Amygdala (tissue), 56 donors: Measurements from ENCODE around the gene C17orf107.
A peak's percentile ranks its signal among the peaks of the same experiment; 100 is the strongest.
"Not testable (repeated sequence)": the region's sequence is repeated elsewhere in the genome, so short reads cannot be mapped to it uniquely, and the experiment has no call there.

Experiments
- DNase-seq, 56 donors: peaks; one replicate each; lab custom pipeline; 2025; lab: John Stamatoyannopoulos, UW

The C17orf107 gene

DNA sequence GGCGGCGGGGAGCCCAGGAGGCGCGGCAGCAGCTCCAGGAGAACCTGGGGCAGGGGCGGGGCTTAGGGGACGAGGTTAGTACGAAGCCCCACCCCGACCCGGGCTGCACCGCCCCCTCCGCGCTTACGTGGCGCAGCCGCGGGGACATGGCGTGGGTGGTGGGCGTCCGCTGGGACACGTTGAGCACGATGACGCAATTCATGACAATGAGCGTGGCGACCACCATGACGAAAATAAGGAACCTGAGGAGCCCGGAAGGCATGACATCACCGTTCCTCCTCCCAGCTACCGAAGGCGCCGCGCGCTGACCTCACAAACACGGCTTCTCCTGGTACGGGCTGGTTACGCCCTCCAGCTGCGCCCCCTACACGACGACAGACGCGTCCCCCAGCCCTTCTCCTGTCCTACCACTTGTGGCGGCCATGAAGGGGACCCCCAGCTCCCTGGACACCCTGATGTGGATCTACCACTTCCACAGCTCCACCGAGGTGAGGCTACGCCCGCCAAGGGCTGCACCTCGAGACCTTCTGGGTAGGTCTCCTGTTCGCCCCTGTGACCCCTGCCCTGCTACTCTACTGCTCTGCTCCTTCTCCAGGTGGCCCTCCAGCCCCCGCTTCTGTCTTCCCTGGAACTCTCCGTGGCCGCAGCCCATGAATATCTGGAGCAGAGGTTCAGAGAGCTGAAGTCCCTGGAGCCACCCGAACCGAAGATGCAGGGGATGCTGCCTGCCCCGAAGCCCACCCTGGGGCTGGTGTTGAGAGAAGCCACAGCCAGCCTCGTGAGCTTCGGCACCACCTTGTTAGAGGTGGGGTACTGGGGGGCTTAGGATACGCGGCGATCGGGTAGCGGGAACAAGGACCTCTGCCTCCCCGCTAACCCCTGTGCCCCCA is at the start of gene C17orf107:
C17orf107 (plus strand) TSS at position 196 of the 890 bp plus-strand sequence; CDS start at position 423, 227 bp downstream.
- peak in 35 of 56 donors; percentile 9 to 78 (median 53) for DNase-seq

DNA sequence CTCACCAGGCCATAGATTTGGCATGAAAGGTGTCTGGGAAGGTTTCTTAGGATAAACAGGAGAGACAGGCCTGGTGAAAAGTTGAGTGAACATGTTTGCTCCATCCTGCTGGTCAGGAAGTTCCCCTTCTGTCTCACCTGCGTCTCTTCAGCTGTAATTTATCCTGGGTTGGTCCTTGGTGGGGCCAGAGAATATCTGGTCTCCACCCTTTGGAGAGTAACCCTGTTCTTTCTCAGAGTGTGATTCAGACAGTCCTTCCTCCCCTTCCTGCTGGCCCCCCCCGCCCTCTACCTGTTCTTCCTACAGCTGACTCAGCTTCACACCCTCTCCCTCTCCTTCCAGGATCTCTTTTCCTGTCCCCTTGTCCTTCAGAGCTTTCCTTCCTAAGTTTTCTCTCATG is 49.1 kb upstream of the C17orf107 start:
- no peak for DNase-seq

DNA sequence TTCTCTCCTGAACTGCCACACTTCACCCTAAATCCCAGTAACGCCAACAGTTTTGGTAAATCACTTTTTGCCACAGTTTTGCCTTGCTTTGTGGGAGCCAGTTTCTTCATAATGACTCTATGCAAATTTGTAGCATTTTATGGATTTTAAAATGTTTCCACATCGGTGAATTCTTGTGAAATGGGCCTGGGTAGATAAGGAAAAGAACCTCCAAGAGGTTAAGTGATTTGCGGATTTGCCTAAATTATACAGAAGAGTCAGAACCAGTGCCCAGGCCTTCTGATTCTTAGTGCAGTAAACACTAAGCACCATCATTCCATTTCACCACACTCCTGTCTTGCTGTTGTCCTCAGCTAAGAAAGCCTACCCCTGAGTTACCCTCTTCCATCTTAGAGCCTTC is 48.3 kb upstream of the C17orf107 start:
- DNase-seq: no peak

- peak in 3 of 56 donors; percentile 10 to 31 (median 27) for DNase-seq
Measured at GRCh38 chr17:4852567-4853207, 46.6 kb upstream of the C17orf107 start.

DNA sequence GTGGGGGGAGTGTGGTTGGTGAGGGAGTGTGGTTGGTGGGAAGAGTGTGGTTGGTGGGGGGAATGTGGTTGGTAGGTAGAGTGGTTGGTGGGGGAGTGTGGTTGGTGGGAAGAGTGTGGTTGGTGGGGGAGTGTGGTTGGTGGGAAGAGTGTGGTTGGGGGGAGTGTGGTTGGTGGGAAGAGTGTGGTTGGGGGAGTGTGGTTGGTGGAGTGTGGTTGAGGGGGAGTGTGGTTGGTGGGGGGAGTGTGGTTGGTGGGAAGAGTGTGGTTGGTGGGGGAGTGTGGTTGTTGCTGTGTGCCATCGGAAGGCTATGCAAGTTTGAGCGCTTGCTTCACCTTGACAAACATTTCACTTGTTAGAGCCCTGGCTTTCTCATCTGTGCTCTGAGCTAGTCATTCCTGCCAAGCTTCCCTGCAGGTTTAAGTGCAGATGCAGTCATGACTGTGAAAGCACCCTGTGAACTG is 46.1 kb upstream of the C17orf107 start:
- DNase-seq: no peak

DNA sequence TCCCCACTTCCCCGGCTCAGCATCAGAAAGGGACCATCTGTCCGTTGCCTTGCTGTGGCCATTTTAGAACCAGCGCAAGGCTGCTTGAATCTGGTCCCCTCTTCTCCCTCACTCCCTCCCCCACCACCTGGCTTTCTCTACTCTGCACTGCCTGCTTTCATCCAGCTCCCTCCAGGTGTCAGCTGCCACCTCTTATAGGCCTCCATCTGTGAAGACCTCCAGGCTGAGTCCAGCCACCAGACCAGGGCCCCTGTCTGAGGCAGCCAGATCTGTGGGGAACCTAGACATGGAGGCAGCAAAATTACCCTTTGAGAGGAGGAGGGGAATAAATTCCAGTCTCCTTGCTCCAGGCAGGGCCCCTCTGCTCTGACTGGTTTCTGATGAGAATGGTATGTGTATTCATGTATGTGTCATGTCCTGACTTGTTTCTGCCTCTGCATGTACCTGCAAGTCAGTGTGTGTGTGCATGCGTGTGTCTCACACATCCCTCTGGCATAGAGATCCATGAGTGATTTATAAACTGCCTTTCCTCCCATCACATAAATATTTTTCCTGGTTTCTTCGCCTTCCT is 45.1 kb upstream of the C17orf107 start:
- DNase-seq: peak in 1 of 56 donors; percentile 43

- DNase-seq: peak in 3 of 56 donors; percentile 28 to 50 (median 43)
Measured at GRCh38 chr17:4856271-4856936, 42.9 kb upstream of the C17orf107 start.

DNA sequence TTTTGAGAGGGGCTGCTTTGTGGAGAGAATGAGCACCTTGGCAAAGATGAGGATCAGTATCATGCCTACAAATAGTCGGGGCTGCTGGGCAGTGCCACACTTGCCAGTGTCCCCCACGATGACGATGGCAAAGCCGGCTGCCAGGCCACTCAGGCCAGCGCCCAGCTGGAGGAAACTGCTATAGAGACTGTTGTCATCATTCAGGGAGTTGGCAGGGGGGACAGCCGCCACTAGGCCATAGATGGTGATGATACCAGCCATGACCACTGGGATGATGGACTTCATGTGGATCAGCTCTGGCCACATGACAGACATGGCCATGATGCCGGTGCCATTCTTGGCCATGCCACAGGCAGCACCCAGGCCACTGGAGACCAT is 42.4 kb upstream of the C17orf107 start:
- DNase-seq: peak in 44 of 56 donors; percentile 20 to 83 (median 58)

- not testable (repeated sequence) for DNase-seq
Measured at GRCh38 chr17:4857347-4857746, 42.0 kb upstream of the C17orf107 start.

DNA sequence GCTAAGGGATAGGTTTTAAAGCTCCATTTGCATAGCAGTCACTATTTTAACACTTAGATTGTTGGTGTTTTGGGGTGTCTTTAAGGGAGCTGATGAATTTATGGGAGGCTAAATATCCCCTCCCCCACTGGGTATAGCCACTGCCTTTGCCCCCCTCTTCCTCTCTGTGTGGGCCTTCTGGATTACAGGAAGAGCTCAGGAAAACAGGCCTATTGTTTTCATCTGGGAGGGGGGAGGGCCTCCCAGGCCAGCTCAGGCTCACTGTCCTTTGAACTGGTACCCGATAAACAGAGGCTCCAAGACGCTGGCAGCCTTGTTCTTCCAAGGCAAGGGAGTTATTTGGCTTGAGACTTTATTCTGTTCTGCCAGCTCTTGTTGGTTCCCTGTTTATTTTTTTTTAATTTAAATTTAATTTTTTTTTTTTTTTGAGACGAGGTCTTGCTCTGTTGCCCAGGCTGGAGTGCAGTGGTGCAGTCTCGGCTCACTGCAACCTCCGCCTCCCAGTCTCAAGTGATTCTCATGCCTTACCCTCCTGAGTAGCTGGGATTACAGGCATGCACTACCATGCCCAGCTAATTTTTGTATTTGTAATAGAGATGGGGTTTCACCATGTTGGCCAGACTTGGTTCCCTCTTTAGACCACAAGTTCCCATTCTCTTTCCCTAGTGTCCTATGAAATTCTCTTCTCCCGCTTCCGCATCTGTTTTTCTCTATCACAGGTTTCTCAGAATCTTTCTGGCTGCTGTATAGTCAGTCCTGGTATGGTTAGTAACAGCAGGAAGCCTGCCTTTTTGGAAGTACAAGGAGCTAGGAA is 41.1 kb upstream of the C17orf107 start:
- DNase-seq: peak in 46 of 56 donors; percentile 25 to 85 (median 64)

- DNase-seq: peak in 37 of 56 donors; percentile 11 to 67 (median 37)
Measured at GRCh38 chr17:4858882-4859260, 40.5 kb upstream of the C17orf107 start.

DNA sequence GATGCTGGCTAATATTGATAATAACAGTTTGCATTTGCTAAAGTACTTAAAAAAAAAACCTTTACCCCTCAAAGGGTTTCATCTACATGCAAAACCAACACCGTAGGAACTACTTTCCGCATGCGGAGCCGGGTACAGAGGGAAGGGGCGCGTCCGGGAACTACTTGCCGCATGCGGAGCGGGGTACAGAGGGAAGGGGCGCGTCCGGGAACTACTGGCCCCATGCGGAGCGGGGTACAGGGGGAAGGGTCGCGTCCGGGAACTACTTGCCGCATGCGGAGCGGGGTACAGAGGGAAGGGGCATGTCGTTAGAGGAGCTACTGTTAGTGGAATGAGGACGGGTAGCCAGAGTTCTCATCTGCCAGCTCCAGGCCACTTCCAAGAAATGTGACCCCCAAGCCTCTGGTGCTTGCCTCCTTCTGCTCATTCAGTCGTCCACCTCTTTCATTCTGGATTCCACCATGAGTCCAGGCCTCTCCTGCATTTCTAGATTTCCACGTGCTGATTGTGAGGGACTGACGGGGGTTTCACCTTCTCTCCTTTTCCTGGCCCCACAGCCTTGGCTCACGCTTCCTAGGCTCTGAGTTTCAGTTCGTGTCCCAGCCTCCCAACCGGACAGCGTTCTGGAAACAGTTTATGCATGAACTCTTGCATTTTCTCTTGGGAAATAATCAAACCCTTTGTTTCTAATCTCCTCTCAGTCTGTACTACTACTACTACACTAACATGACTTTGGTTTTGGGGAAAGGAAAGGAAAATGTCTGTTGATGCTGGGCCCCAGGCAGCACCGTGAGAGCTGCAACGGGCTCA is 39.3 kb upstream of the C17orf107 start:
- DNase-seq: peak in 13 of 56 donors; percentile 7 to 60 (median 33)

DNA sequence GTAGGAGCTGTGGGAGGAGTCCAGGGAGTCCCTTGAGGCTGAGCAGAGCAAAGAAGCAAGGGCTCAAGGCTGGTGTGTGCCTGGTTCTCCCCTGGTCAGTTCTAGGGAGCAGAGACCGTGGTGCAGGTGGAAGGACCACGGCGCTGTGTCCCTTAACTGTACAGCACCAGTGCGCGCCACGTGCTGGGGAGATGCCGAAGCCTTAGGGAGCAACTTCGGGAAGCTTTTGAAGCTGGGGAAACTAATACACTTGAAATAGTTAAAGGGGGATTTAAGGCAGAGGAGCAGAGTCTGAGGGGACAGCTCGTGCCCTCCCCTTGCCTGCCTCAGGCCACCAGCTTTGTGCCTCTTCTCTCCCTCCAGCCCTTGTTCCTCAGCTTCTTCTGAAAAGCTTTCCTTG is 38.7 kb upstream of the C17orf107 start:
- no peak for DNase-seq

DNA sequence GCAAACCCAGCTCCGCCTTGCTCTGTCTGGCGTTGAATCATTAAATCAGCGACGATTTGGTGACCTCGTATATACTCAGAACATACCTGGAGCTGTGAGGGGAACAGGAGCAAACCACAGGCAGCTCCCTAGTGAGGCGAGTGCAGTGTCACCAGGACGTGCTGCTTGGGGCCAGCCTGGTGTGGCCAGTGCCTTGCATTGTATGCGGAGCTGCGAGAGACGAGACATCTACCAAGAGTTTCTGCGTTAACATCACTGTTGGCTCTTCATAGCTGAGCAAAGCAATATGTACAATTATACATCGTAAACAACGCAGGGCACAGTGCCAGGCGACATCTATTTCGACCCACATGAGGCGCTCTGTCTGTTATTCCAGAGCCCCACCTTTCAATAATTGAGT is 38.3 kb upstream of the C17orf107 start:
- peak in 6 of 56 donors; percentile 8 to 29 (median 22) for DNase-seq

DNA sequence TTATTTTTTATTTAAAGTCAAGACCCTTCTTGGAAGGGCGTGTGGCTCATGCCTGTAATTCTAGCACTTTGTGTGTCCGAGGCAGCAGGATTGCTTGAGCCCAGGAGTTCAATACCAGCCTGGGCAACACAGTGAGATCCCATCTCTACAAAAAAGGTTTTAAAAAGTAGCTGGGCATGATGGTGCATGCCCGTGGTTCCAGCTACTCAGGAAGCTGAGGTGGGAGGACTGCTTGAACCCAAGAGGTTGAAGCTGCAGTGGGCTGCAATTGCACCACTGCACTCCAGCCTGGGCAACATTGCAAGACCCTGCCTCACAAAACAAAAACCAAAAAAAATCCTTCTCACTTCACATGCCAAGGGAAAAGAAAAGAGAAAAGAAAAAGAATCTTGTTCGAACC is 36.6 kb upstream of the C17orf107 start:
- no peak for DNase-seq

DNA sequence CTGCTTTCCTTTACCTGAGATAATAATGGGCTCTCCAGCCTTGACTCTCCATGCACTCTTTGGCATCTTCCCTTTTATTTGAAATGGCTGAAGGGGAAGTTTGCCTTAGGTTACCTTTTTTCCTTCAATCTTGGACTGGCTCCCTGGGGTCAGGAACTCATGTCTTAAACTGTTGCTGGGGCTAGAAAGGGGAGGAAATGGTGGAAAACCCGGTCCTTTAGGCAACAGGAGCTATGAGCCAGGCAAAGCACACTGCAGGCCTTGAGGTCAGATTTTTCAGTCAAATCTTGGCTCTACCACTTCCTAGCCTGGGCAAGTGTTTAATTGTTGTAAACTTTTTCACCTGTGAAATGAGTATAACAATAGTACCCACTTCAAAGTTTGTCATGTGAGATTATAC is 36.0 kb upstream of the C17orf107 start:
- no peak for DNase-seq

DNA sequence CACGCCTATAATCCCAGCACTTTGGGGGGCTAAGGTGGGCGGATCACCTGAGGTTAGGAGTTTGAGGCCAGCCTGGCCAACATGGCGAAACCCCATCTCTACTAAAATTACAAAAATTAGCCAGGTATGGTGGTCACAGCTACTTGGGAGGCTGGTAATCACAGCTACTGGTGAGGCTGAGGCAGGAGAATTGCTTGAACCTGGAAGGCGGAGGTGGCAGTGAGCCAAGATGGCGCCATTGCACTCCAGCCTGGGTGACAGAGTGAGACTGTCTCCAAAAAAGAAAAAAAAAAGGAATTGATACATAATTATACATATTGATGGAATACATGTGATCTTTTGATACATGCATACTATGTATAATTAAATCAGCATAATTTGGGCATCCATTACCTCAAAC is 31.8 kb upstream of the C17orf107 start:
- not testable (repeated sequence) for DNase-seq

DNA sequence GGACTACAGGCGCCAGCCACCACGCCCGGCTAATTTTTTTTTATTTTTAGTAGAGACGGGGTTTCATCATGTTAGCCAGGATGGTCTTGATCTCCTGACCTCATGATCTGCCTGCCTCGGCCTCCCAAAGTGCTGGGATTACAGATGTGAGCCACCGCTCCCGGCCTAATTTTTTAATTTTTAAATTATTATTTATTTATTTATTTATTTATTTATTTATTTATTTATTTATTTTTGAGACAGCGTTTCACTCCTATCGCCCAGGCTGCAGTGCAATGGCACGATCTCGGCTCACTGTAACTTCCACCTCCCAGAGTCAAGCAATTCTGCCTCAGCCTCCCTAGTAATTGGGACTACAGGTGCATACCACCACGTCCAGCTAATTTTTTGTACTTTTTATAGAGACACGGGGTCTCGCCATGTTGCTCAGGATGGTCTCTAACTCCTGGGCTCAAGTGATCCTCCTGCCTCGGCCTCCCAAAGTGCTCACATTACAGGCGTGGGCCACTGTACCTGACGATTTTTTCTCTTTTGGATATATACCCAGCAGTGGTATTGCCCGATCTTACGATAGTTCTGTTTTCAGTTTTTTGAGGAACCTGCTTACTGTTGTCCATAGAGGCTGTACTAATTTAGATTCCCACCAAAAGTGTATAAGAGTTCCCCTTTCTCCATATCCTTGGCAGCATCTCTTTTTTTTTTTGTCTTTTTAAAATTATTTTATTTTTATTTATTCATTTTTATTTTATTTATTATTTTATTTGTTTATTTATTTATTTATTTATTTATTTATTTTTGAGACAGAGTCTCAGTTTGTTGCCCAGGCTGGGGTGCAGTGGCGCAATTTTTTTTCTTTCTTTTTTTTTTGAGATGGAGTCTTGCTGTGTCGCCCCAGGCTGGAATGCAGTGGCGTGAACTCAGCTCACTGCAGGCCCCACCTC is 30.0 kb upstream of the C17orf107 start:
- DNase-seq: not testable (repeated sequence)
